Measurements from ENCODE around the gene KMO.

The KMO gene

GRCh38 chr1:241542199-241542907, 10.2 kb downstream of the KMO start:
- no peak for DNase-seq

- no peak for DNase-seq
These were observed 15.8 kb downstream of the KMO start for GRCh38 chr1:241548008-241548407.

GRCh38 chr1:241550318-241550717, 18.1 kb downstream of the KMO start:
- no peak for DNase-seq

- DNase-seq: no peak
These were observed 19.8 kb downstream of the KMO start for GRCh38 chr1:241551759-241552638.

GRCh38 chr1:241553886-241554592, 21.9 kb downstream of the KMO start:
- no peak for DNase-seq

- DNase-seq: no peak
These were observed 23.3 kb downstream of the KMO start for GRCh38 chr1:241555526-241555925.

- DNase-seq: no peak
These were observed 24.9 kb downstream of the KMO start for GRCh38 chr1:241557031-241557430.

GRCh38 chr1:241557551-241558193, 25.5 kb downstream of the KMO start:
- no peak for DNase-seq

- DNase-seq: no peak
These were observed 28.1 kb downstream of the KMO start for GRCh38 chr1:241560146-241560848.

- no peak for DNase-seq
These were observed 28.6 kb downstream of the KMO start for GRCh38 chr1:241560849-241561187.

- DNase-seq: no peak
These were observed 37.7 kb downstream of the KMO start for GRCh38 chr1:241569848-241570247.

GRCh38 chr1:241574154-241574553, 42.0 kb downstream of the KMO start:
- no peak for DNase-seq

GRCh38 chr1:241579434-241579833, 47.3 kb downstream of the KMO start:
- DNase-seq: no peak

GRCh38 chr1:241582921-241583321, 50.7 kb downstream of the KMO start:
- no peak for DNase-seq

- DNase-seq: no peak
These were observed 54.8 kb downstream of the KMO start for GRCh38 chr1:241586905-241587512.

- no peak for DNase-seq
These were observed 57.3 kb downstream of the KMO start for GRCh38 chr1:241589521-241589920.

GRCh38 chr1:241590719-241591118, 58.5 kb downstream of the KMO start:
- no peak for DNase-seq

- DNase-seq: no peak
These were observed 59.1 kb downstream of the KMO start for GRCh38 chr1:241591317-241591716.

GRCh38 chr1:241591736-241592135, 59.6 kb downstream of the KMO start:
- no peak for DNase-seq

GRCh38 chr1:241592273-241592958, 60.2 kb downstream of the KMO start:
- no peak for DNase-seq

- DNase-seq: no peak
These were observed 61.0 kb downstream of the KMO start for GRCh38 chr1:241593186-241593585.

GRCh38 chr1:241596633-241597032, 64.5 kb downstream of the KMO start:
- no peak for DNase-seq
